HEK293 (cell line): Measurements from ENCODE around the gene STBD1.

Experiments
- CTCF ChIA-PET: fragments of 350-600 bp; formaldehyde crosslinking; extraction: SDS; loops from one replicate; lab custom pipeline; 2021; ENCODE audit warnings: antibody characterized with exemption; lab: Yijun Ruan, JAX
- POLR2A ChIA-PET: fragments of 300-600 bp; formaldehyde crosslinking; extraction: SDS; loops from one replicate; lab custom pipeline; 2020; ENCODE audit warnings: antibody characterized with exemption, inconsistent platforms; lab: Yijun Ruan, JAX
- H3K27ac ChIP-seq: fragments of 200-500 bp; sonication (Bioruptor generic); 2 replicates; pipeline ENCODE4 v1.5.1; 2014; ENCODE audit warnings: low read depth, low read length, control low read depth, inconsistent platforms; ENCODE audit errors: extremely low read depth
- H3K36me3 ChIP-seq, 2 experiments: fragments of 200-500 bp in 1 of 2; sonication (Bioruptor generic) in 1 of 2; 1 replicate in 1 of 2; 2 replicates in 1 of 2; pipeline ENCODE4 v1.5.1; 2014 to 2017; ENCODE audit warnings: inconsistent platforms in 2 of 2, low read length in 2 of 2; ENCODE audit not compliant: control insufficient read depth in 2 of 2, insufficient read depth in 1 of 2
- H3K4me1 ChIP-seq: fragments of 200-500 bp; sonication (Bioruptor generic); 2 replicates; pipeline ENCODE4 v1.5.1; 2014; ENCODE audit warnings: mild to moderate bottlenecking, low read length, inconsistent platforms; ENCODE audit not compliant: control insufficient read depth, insufficient read depth
- H3K4me3 ChIP-seq: 2 replicates; pipeline ENCODE4 v1.5.1; 2011; ENCODE audit warnings: low read depth, mild to moderate bottlenecking, control low read depth, low read length, moderate library complexity
- H3K9me3 ChIP-seq: fragments of 200-500 bp; sonication (Bioruptor generic); 2 replicates; pipeline ENCODE4 v1.5.1; 2014; ENCODE audit warnings: low read depth, low read length, inconsistent platforms; ENCODE audit not compliant: control insufficient read depth, insufficient read depth
- EGR2 ChIP-seq: fragments of 450-650 bp; formaldehyde crosslinking; IDR thresholded peaks from 2 replicates; pipeline ENCODE4 v1.5.1; 2016; ENCODE audit warnings: low read depth, missing biosample characterization, missing genetic modification characterization
- GLIS1 ChIP-seq: fragments of 450-650 bp; formaldehyde crosslinking; IDR thresholded peaks from 2 replicates; pipeline ENCODE4 v1.5.1; 2016; ENCODE audit warnings: missing biosample characterization, missing genetic modification characterization
- KLF9 ChIP-seq: fragments of 450-650 bp; formaldehyde crosslinking; IDR thresholded peaks from 2 replicates; pipeline ENCODE4 v1.5.1; 2016; ENCODE audit warnings: missing biosample characterization, missing genetic modification characterization, low read depth
- PRDM6 ChIP-seq: fragments of 450-650 bp; formaldehyde crosslinking; IDR thresholded peaks from 2 replicates; pipeline ENCODE4 v1.5.1; 2017; ENCODE audit warnings: missing biosample characterization, missing genetic modification characterization
- RBAK ChIP-seq: fragments of 450-650 bp; formaldehyde crosslinking; IDR thresholded peaks from 2 replicates; pipeline ENCODE4 v1.5.1; 2016; ENCODE audit warnings: missing biosample characterization, missing genetic modification characterization
- SETDB1 ChIP-seq: IDR thresholded peaks from one replicate; pipeline ENCODE4 v1.6.1; 2017; ENCODE audit warnings: mild to moderate bottlenecking, low read length, moderate library complexity, mixed read lengths; ENCODE audit not compliant: insufficient read length
- TCF7L2 ChIP-seq: IDR thresholded peaks from 2 replicates; pipeline ENCODE4 v1.6.1; 2011; ENCODE audit warnings: low read depth, mild to moderate bottlenecking, inconsistent platforms, low read length, moderate library complexity, borderline replicate concordance
- TSHZ1 ChIP-seq: fragments of 450-650 bp; formaldehyde crosslinking; IDR thresholded peaks from 2 replicates; pipeline ENCODE4 v1.5.1; 2016; ENCODE audit warnings: missing biosample characterization, missing genetic modification characterization, borderline replicate concordance
- ZNF121 ChIP-seq: fragments of 450-650 bp; formaldehyde crosslinking; IDR thresholded peaks from 2 replicates; pipeline ENCODE4 v1.5.1; 2016; ENCODE audit warnings: missing biosample characterization, missing genetic modification characterization
- ZNF16 ChIP-seq: fragments of 450-650 bp; formaldehyde crosslinking; IDR thresholded peaks from 2 replicates; pipeline ENCODE4 v1.5.1; 2016; ENCODE audit warnings: low read depth, missing biosample characterization, missing genetic modification characterization
- ZNF214 ChIP-seq: fragments of 450-650 bp; formaldehyde crosslinking; IDR thresholded peaks from 2 replicates; pipeline ENCODE4 v1.5.1; 2017; ENCODE audit warnings: missing biosample characterization, mild to moderate bottlenecking, missing genetic modification characterization, borderline replicate concordance
- ZNF433 ChIP-seq: fragments of 450-650 bp; formaldehyde crosslinking; IDR thresholded peaks from 2 replicates; pipeline ENCODE4 v1.5.1; 2016; ENCODE audit warnings: missing biosample characterization, missing genetic modification characterization, low read depth
- ZNF530 ChIP-seq: fragments of 450-650 bp; formaldehyde crosslinking; IDR thresholded peaks from 2 replicates; pipeline ENCODE4 v1.5.1; 2016; ENCODE audit warnings: low read depth, missing biosample characterization, missing genetic modification characterization
- ZNF571 ChIP-seq: fragments of 450-650 bp; formaldehyde crosslinking; IDR thresholded peaks from 2 replicates; pipeline ENCODE4 v1.5.0; 2017; ENCODE audit warnings: missing biosample characterization, missing genetic modification characterization
- ZNF585B ChIP-seq: fragments of 450-650 bp; formaldehyde crosslinking; IDR thresholded peaks from 2 replicates; pipeline ENCODE4 v1.5.1; 2016; ENCODE audit warnings: missing biosample characterization, missing genetic modification characterization
- ZNF610 ChIP-seq: fragments of 450-650 bp; formaldehyde crosslinking; IDR thresholded peaks from 2 replicates; pipeline ENCODE4 v1.5.1; 2016; ENCODE audit warnings: missing biosample characterization, missing genetic modification characterization, borderline replicate concordance
- ZNF629 ChIP-seq: fragments of 450-650 bp; formaldehyde crosslinking; IDR thresholded peaks from 2 replicates; pipeline ENCODE4 v1.5.1; 2017; ENCODE audit warnings: missing biosample characterization, missing genetic modification characterization
- ZNF785 ChIP-seq: fragments of 450-650 bp; formaldehyde crosslinking; IDR thresholded peaks from 2 replicates; pipeline ENCODE4 v1.5.1; 2016; ENCODE audit warnings: missing biosample characterization, missing genetic modification characterization

Gene STBD1

DNA sequence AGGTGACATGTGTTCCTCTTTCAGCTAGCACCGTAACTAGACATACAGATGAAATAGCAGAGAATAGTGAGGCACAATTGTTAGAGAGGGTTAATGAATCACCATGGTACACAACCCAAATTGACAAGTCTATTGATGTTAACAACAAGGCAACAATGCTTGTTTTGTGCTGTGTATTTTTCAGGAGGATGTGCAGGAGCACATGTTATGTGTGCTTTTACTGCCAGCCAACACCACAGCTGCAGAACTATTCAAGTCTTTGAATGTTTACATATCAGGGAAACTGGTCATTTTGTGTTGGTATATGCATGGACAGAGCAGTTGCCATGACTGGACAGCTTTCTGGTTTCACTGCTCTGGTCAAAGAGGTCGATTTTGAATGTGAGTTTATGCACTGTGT, 32.8 kb downstream of the STBD1 start (continued):
- TF ChIP-seq ZNF121 (tag by site-specific recombination) (no peak), ZNF530 (tag by site-specific recombination) (no peak)
- TF ChIP-seq, all 188 proteins: peak for 0

GRCh38 chr4:76341063-76341462, 34.5 kb downstream of the STBD1 start:
- Histone ChIP-seq H3K36me3 (no peaks in the 10 kb centered on the region), H3K9me3 (no peaks in the 10 kb centered on the region), H3K27ac (no peak overlapping the region), H3K4me1 (no peaks in the 10 kb centered on the region), H3K4me3 (no peak overlapping the region)
- TF ChIP-seq ZNF16 (tag by site-specific recombination) (no peak), ZNF629 (tag by site-specific recombination) (peak; percentile 23; the same call in 1 of the 2 replicates)
- ChIA-PET CTCF (no interaction called here), POLR2A (interaction anchor here (0.9 kb wide), 1 partner anchor 34 kb away, joined by 3 read pairs; no protein-coding TSS in a partner anchor)

- TF ChIP-seq SETDB1 (no peak), PRDM6 (tag by site-specific recombination) (0 out of 2 replicates have a peak, but pooled peaks have one; percentile 27)
- ChIA-PET CTCF (no interaction called here), POLR2A (no interaction called here)
- no peak overlapping the region for H3K27ac ChIP-seq
- H3K9me3 ChIP-seq, result no peaks in the 10 kb centered on the region
- H3K4me1 ChIP-seq, result no peaks in the 10 kb centered on the region
- no peak overlapping the region for H3K4me3 ChIP-seq
- no peaks in the 10 kb centered on the region for H3K36me3 ChIP-seq
Measured at GRCh38 chr4:76342191-76342590, 35.7 kb downstream of the STBD1 start.

DNA sequence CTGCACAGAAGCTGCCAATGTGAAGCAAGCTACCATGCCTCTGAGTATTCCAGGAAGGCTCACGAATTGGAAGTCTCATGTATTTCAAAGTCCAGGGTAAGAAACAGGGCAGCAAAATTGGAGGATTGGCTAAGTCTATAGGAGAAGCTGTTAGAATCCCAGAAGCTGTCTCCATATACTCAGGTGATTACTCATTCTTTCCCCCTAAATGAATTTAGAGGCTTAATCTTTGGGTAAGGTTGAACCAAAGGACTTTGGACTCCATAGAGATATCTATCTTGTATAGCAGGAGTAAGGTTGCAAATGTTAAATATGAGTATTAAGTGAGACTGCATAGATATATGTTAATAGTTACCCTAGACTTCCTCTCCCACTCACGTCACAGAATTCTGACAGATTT, 36.3 kb downstream of the STBD1 start:
- H3K27ac ChIP-seq, result no peak overlapping the region
- CTCF ChIA-PET, result interaction anchor here (0.7 kb wide), 1 partner anchor 856 kb away, joined by 3 read pairs; no protein-coding TSS in a partner anchor
- H3K9me3 ChIP-seq, result no peaks in the 10 kb centered on the region
- no peaks in the 10 kb centered on the region for H3K4me1 ChIP-seq
- no peak for TF ChIP-seq TCF7L2
- no peak for TF ChIP-seq RBAK (tag by site-specific recombination)
- no peak for TF ChIP-seq GLIS1 (tag by site-specific recombination)
- no peak for TF ChIP-seq EGR2 (tag by site-specific recombination)
- TF ChIP-seq ZNF585B (tag by site-specific recombination), result no peak
- TF ChIP-seq ZNF571 (tag by site-specific recombination), result no peak
- no peak for TF ChIP-seq KLF9 (tag by site-specific recombination)
- TF ChIP-seq TSHZ1 (tag by site-specific recombination), result no peak
- TF ChIP-seq ZNF610 (tag by site-specific recombination), result no peak
- TF ChIP-seq ZNF785 (tag by site-specific recombination), result no peak
- TF ChIP-seq ZNF214 (tag by site-specific recombination), result no peak
- TF ChIP-seq ZNF433 (tag by site-specific recombination), result no peak
- POLR2A ChIA-PET, result no interaction called here
- H3K4me3 ChIP-seq, result no peak overlapping the region
- no peaks in the 10 kb centered on the region for H3K36me3 ChIP-seq
